Mucosa of rectum (tissue), 2 donors: ENCODE data around the gene OR2V2.
"Not testable (repeated sequence)": the region's sequence is repeated elsewhere in the genome, so short reads cannot be mapped to it uniquely, and the experiment has no call there.

Experiments
- H3K27ac ChIP-seq, 2 donors: one replicate each; pipeline ENCODE4 v1.7.0; 2013; ENCODE audit warnings: inconsistent platforms in 2 of 2, low read depth in 2 of 2, low read length in 2 of 2
- H3K27me3 ChIP-seq, 2 donors: one replicate each; pipeline ENCODE4 v1.7.0; 2013; ENCODE audit warnings: low read length in 2 of 2; ENCODE audit not compliant: control insufficient read depth in 2 of 2, insufficient read depth in 2 of 2
- H3K36me3 ChIP-seq, 2 donors: one replicate each; pipeline ENCODE4 v1.7.0; 2013; ENCODE audit warnings: low read length in 2 of 2; ENCODE audit not compliant: control insufficient read depth in 2 of 2, insufficient read depth in 2 of 2
- H3K4me1 ChIP-seq, 2 donors: one replicate each; pipeline ENCODE4 v1.7.0; 2013; ENCODE audit warnings: low read length in 2 of 2, mild to moderate bottlenecking in 1 of 2; ENCODE audit not compliant: control insufficient read depth in 2 of 2, insufficient read depth in 2 of 2
- H3K4me3 ChIP-seq, 2 donors: one replicate each; pipeline ENCODE4 v1.7.0; 2013; ENCODE audit warnings: low read length in 2 of 2
- H3K9ac ChIP-seq, 2 donors: one replicate each; pipeline ENCODE4 v1.7.0; 2013; ENCODE audit warnings: low read length in 2 of 2, low read depth in 1 of 2, mild to moderate bottlenecking in 1 of 2
- H3K9me3 ChIP-seq, 2 donors: one replicate each; pipeline ENCODE4 v1.7.0; 2013; ENCODE audit warnings: low read length in 2 of 2; ENCODE audit not compliant: control insufficient read depth in 2 of 2
- donor health status: healthy.
- donor health status: Normal muscosa, but diverticular disease.

The OR2V2 gene

DNA sequence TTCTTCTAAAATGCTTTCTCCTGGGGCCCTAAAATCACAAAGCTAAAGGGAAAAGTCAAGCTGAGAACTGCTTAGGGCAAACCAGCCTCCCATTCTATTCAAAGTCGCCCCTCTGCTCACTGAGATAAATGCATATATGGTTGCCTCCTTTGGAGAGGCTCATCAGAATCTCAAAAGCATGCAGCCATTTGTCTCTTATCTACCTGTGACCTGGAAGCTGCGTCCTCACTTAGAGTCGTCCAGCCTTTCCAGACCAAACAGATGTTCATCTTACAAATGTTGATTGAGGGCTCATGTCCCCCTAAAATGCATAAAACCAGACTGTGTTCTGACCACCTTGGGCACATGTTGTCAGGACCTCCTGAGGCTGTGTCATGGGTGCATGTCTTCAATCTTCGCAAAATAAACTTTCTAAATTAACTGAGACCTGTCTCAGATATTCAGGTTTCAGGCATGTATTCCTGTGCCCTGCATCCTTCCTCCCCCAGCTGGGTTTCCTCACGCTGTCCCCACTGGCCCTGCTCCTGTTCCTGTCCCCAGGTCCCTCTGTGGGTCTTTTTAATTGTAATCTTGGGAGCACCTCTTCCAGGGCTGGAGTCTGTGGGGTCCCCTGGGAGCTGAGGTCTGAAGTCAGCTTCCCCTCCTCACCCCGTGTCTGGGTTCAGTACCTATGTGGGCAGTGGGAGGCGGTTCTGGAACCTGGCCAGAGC is at the start of gene OR2V2:
Gene OR2V2, plus strand, starts transcription at position 660 of the 710 bp plus-strand sequence. CDS start 7,357 bp downstream, outside the sequence.
- not testable (repeated sequence) for H3K36me3 ChIP-seq, H3K9ac ChIP-seq, H3K4me3 ChIP-seq, H3K4me1 ChIP-seq, H3K27me3 ChIP-seq, H3K27ac ChIP-seq, H3K9me3 ChIP-seq

DNA sequence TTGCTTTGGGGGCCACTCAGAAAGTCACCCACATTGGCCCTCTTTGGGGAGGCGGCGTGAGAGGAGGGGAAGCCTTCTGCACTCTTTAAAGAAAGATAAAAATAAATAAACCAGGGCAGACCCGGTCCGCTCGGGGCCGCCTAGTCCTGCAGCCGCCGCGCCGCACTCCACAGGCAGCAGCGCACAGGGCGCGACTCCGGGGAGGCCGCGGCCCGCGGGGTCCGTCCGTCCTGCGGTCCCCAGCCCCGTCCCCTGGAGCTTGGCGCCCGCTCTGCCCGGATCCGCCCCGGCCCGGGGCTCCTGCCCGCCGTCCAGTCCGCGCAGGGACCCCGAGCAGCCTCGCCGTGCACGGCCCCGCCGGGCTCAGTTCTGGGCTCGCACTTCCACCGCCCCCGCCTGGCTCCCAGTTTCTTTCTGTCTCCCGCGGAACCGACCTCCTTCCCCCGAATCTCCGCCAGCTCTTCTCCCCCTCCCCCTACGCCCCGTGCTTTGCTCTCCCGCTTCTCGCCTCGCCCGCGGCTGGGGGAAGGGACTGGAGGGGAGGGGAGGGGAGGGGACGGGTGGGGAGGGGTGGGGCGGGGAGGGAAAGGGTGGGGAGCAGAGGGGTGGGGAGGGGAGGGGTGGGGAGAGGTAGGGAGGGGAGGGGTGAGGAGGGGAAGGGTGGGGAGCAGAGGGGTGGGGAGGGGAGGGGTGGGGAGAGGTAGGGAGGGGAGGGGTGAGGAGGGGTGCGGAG is 49.5 kb upstream of the OR2V2 start:
- not testable (repeated sequence) for H3K36me3 ChIP-seq, H3K9me3 ChIP-seq, H3K9ac ChIP-seq, H3K4me1 ChIP-seq, H3K4me3 ChIP-seq, H3K27ac ChIP-seq
- peaks cover 18% of the 10 kb centered on the region in 2 donors for H3K27me3 ChIP-seq

DNA sequence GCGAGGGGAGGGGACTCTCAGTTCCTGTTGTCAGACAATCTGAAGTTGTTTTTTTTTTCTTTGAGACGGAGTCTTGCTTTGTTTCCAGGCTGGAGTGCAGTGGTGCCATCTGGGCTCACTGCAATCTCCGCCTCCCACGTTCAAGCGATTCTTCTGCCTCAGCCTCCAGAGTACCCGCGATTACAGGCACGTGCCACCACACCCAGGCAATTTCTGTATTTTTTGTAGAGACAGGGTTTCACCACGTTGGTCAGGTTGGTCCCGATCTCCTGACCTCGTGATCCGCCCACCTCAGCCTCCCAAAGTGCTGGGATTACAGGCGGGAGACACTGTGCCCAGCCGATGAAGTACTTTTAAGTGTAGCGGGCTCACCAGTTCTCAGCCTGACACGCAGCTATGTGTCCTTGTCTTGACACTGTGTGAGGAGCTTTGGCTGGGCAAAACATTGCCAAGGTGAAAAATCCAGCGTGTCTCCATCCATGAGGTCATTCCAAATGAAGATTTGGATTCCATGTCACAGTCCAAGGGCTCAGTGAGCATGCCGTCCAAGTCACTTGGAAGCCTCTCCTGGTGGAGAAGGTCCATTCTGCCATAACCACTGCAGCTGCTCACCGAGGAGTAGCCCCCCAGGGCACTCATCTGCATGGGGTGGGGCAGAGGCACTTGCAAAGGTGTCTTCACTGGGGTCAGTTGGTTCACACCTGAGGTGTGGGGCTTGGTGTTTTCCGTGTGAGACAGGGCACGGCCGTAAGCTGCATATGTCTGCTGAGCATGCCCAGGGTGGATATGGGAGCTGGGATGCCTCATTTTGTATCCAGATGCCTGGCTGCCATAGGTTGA is 48.4 kb upstream of the OR2V2 start:
- H3K36me3 ChIP-seq = no peaks in the 10 kb centered on the region

GRCh38 chr5:181099602-181100086 is 47.7 kb upstream of the OR2V2 start:
- Histone ChIP-seq H3K36me3 (no peaks in the 10 kb centered on the region), H3K9ac (no peak overlapping the region), H3K27ac (no peak overlapping the region), H3K4me1 (no peaks in the 10 kb centered on the region), H3K4me3 (no peak overlapping the region), H3K27me3 (peaks cover 18% of the 10 kb centered on the region in 2 donors), H3K9me3 (no peaks in the 10 kb centered on the region)

More for the DNA sequence above, 48.4 kb upstream of the OR2V2 start:
- Histone ChIP-seq H3K27ac (no peak overlapping the region), H3K4me3 (no peak overlapping the region), H3K9me3 (no peaks in the 10 kb centered on the region), H3K27me3 (peaks cover 18% of the 10 kb centered on the region in 2 donors), H3K9ac (no peak overlapping the region), H3K4me1 (no peaks in the 10 kb centered on the region)

DNA sequence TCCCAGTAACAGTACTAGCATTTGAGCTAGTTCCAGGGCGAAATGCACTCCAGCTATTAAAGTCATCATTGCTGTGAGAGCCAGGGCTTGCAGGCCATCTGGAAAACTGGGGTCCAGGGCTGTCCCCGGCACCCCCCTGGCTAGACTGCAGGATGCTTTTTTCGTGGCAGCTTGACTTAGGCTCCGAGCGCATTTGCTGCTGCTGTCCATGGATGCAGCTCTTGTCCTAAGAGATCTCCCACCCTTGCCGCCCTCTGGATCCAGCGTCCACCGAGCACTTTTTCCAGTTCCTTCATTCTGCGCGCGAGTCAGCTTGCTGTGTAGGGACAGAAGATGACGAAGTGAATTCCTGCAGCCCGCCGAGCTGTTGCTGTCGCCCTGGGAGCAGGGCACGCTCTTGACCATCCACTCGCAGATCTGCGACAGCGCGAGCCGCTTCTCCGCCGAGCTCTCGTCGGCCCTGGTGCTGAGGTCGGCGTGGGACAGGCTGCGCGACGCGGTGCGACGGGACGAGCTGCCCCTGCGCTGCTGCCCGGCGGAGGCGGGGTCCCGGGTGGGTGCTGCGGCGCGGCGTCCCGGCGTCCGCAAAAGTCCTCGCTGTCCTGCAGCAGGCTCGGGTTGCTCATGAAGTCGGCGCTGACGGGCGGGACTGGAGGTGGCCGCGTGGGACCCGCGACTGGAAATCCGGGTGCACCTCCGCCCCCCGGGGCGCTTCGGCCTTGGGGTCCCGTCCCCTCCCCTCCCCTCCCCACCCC is 47.1 kb upstream of the OR2V2 start:
- no peak overlapping the region for H3K4me3 ChIP-seq
- no peaks in the 10 kb centered on the region for H3K4me1 ChIP-seq
- H3K9me3 ChIP-seq = no peaks in the 10 kb centered on the region
- peaks cover 18% of the 10 kb centered on the region in 2 donors for H3K27me3 ChIP-seq
- H3K9ac ChIP-seq = no peak overlapping the region
- no peak overlapping the region for H3K27ac ChIP-seq
- H3K36me3 ChIP-seq = no peaks in the 10 kb centered on the region

DNA sequence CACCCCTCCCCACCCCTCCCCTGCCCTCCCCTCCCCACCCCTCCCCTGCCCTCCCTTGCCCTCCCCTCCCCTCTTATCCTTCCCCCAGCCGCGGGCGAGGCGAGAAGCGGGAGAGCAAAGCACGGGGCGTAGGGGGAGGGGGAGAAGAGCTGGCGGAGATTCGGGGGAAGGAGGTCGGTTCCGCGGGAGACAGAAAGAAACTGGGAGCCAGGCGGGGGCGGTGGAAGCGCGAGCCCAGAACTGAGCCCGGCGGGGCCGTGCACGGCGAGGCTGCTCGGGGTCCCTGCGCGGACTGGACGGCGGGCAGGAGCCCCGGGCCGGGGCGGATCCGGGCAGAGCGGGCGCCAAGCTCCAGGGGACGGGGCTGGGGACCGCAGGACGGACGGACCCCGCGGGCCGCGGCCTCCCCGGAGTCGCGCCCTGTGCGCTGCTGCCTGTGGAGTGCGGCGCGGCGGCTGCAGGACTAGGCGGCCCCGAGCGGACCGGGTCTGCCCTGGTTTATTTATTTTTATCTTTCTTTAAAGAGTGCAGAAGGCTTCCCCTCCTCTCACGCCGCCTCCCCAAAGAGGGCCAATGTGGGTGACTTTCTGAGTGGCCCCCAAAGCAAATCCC is 46.2 kb upstream of the OR2V2 start:
- peaks cover 18% of the 10 kb centered on the region in 2 donors for H3K27me3 ChIP-seq
- not testable (repeated sequence) for H3K4me3 ChIP-seq, H3K36me3 ChIP-seq, H3K9me3 ChIP-seq, H3K27ac ChIP-seq, H3K9ac ChIP-seq, H3K4me1 ChIP-seq

DNA sequence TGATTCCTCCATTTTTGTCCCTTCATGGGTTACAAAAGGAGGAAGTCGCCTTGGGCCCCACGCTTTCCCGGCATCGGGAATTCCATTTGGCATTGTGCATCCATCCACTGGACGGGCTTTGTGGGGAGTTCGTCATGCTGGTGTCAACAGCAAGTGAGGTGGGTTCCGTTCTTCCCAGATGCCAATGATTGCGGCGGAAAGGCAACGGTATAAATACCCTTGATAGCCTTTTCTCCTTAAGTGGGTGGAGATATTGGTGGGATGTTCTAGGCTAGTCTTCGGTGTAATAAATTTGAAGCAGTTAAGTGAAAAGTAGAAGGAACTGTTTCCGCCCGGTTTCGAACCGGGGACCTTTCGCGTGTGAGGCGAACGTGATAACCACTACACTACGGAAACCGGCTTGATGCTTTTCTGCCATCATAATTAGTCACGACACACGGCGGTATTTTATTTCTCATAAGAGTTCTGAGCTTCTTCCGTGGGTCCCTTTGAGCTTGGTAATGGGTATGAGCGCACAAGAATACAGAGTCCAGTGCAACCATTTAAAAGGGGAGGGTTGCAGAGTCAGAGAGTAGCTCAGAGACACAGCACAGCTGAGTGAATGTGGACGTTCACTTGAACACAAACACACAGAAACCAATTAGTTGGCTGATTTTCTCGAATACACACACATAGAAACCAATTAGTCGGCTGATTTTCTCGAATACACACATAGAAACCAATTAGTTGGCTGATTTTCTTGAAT is 45.3 kb upstream of the OR2V2 start:
- H3K9me3 ChIP-seq, H3K4me3 ChIP-seq, H3K27ac ChIP-seq, H3K36me3 ChIP-seq, H3K9ac ChIP-seq, H3K4me1 ChIP-seq: not testable (repeated sequence)
- H3K27me3 ChIP-seq = peaks cover 20 to 22% of the 10 kb centered on the region in 2 donors

- H3K27ac ChIP-seq, H3K36me3 ChIP-seq, H3K4me3 ChIP-seq, H3K9ac ChIP-seq, H3K9me3 ChIP-seq, H3K4me1 ChIP-seq: not testable (repeated sequence)
- peaks cover 20 to 27% of the 10 kb centered on the region in 2 donors for H3K27me3 ChIP-seq
These were observed 43.2 kb upstream of the OR2V2 start for GRCh38 chr5:181104259-181104568.
